BJ (cell line): ENCODE results near the gene CCDC178. TPM values are rescaled to one million over a fixed set of nuclear protein-coding genes. Genes with fewer than 3 reads are reported as not detected.

ENCODE experiments used
- CTCF ChIA-PET: fragments of 350-600 bp; formaldehyde crosslinking; extraction: SDS; loops from one replicate; lab custom pipeline; 2021; ENCODE audit warnings: antibody characterized with exemption, inconsistent platforms; lab: Yijun Ruan, JAX
- POLR2A ChIA-PET: fragments of 300-600 bp; sonication (Branson Sonifier 250); formaldehyde crosslinking; extraction: SDS; loops from one replicate; lab custom pipeline; 2021; ENCODE audit warnings: antibody characterized with exemption; lab: Charles Lee
- DNase-seq: peaks from one replicate; pipeline ENCODE4 v3.0.0-alpha.2; 2011; ENCODE audit warnings: low read depth
- H3K27me3 ChIP-seq: 2 replicates; pipeline ENCODE4 v1.6.0; 2011; ENCODE audit warnings: low read length; ENCODE audit not compliant: control insufficient read depth, insufficient read depth
- H3K36me3 ChIP-seq: 2 replicates; pipeline ENCODE4 v1.5.1; 2011; ENCODE audit warnings: low read length; ENCODE audit not compliant: control insufficient read depth, insufficient read depth
- H3K4me3 ChIP-seq: 2 replicates; pipeline ENCODE4 v1.5.1; 2011; ENCODE audit warnings: low read depth, mild to moderate bottlenecking, control low read depth, low read length
- CTCF ChIP-seq: IDR thresholded peaks from 2 replicates; pipeline ENCODE4 v1.5.1; 2011; ENCODE audit warnings: low read depth, mild to moderate bottlenecking, control low read depth, inconsistent platforms, low read length, moderate library complexity; ENCODE audit not compliant: insufficient read depth
- polyA plus RNA-seq: library from polyadenylated mRNA; depleted of rRNA; stranded (reverse); fragments of >200 nt; gene quantifications from 2 replicates; pipeline ENCODE4 v1.2.3, GENCODE V29; 2011

CCDC178 gene
- polyA plus RNA-seq, 1 experiment, result not detected

DNA sequence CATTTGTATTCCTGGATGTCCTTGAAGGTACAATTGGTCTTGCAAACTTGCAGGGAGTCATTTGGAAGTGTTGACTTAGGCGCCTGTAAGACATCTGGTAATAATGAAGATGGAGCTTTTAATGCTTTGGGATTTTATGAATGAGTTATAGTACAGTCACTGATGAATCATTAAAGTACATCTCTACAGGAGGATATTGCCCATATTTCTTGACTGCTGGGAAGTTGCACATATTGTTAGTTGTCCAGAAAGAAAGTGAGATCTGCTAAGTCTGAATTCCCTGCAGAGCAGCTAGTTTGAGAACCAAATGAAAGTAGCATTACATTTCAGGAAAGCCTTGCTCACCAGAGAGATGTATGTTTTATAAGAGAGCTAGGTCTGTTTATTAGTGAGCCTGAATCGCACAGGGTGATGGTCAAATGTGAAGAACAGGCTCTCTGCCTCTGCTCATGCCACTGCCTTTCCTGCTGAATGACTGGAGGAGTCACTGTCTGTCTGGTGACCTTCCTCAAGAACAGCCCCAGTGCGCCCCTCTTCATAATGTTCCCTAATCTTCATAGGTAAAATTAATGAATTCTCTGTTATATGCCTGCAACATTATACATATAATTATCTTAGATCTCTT is 528.7 kb downstream of the CCDC178 start:
- TF ChIP-seq CTCF, result no peak
- Histone ChIP-seq H3K36me3 (no peaks in the 10 kb centered on the region), H3K27me3 (no peaks in the 10 kb centered on the region), H3K4me3 (no peak overlapping the region)
- DNase-seq, result no peak
- POLR2A ChIA-PET, result no interaction called here
- CTCF ChIA-PET, result interaction anchor here (1.1 kb wide), 1 partner anchor 166 kb away, joined by 3 read pairs; no protein-coding TSS in a partner anchor

GRCh38 chr18:32910694-32911296 is 529.7 kb downstream of the CCDC178 start:
- DNase-seq, result no peak
- no peaks in the 10 kb centered on the region for H3K36me3 ChIP-seq
- no peak overlapping the region for H3K4me3 ChIP-seq
- no peaks in the 10 kb centered on the region for H3K27me3 ChIP-seq
- ChIA-PET POLR2A (no interaction called here), CTCF (interaction anchor here (1.1 kb wide), 1 partner anchor 165 kb away, joined by 3 read pairs; no protein-coding TSS in a partner anchor)
- TF ChIP-seq CTCF, result no peak

- no peak overlapping the region for H3K4me3 ChIP-seq
- DNase-seq, result no peak
- no peaks in the 10 kb centered on the region for H3K27me3 ChIP-seq
- ChIA-PET CTCF (no interaction called here), POLR2A (no interaction called here)
- no peak for TF ChIP-seq CTCF
- H3K36me3 ChIP-seq, result no peaks in the 10 kb centered on the region
These were observed 530.5 kb downstream of the CCDC178 start for GRCh38 chr18:32909798-32910561.

DNA sequence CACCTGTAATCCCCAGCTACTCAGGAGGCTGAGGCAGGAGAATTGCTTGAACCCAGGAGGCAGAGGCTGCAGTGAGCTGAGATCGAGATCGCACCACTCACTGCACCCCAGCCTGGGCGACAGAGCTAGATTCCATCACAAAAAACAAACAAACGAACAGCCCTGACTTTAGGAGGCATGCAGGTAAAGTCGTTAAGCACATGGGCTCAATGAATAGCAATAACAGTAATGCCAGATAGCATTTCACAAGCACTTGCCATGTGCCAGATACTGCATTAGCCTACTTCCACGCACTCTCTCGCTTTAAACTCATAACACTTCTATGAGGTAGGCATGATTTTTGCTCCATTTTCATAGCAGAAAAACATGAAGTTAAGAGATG is 532.1 kb downstream of the CCDC178 start:
- Histone ChIP-seq H3K36me3 (no peaks in the 10 kb centered on the region), H3K27me3 (no peaks in the 10 kb centered on the region), H3K4me3 (no peak overlapping the region)
- CTCF ChIA-PET, result no interaction called here
- no peak for DNase-seq
- no peak for TF ChIP-seq CTCF
- POLR2A ChIA-PET, result no interaction called here
